HepG2 (cell line): Measurements from ENCODE around the gene AAMP. TPM values are rescaled to one million over a fixed set of nuclear protein-coding genes. Genes with fewer than 3 reads are reported as not detected.

Experiments
- ATF5 ChIP-seq: sonication (generic); formaldehyde crosslinking; IDR thresholded peaks from 2 replicates; pipeline ENCODE4 v1.4.0; 2020; ENCODE audit warnings: mild to moderate bottlenecking, low read depth, missing genetic modification reagents
- CBX2 ChIP-seq, 2 experiments: fragments of 200-600 bp in 1 of 2; sonication (generic); formaldehyde crosslinking in 1 of 2; IDR thresholded peaks; 2 replicates each; pipeline versions ENCODE4 v1.7.0 to v1.8.1; 2018 to 2022; ENCODE audit warnings: low read depth in 2 of 2, low read length in 1 of 2, mild to moderate bottlenecking in 1 of 2, missing genetic modification reagents in 1 of 2
- CENPBD1 ChIP-seq: sonication (generic); formaldehyde crosslinking; IDR thresholded peaks from 2 replicates; pipeline ENCODE4 v1.8.0; 2022; ENCODE audit warnings: missing genetic modification reagents, low read depth, mild to moderate bottlenecking, borderline replicate concordance
- ELF1 ChIP-seq: sonication (generic); formaldehyde crosslinking; IDR thresholded peaks from 2 replicates; pipeline ENCODE4 v1.4.0; 2020; ENCODE audit warnings: missing genetic modification reagents
- GTF3A ChIP-seq: sonication (generic); formaldehyde crosslinking; conservative IDR thresholded peaks from 2 replicates; pipeline ENCODE4 v1.4.0; 2020; ENCODE audit warnings: mild to moderate bottlenecking, missing genetic modification reagents
- JUN ChIP-seq: sonication (generic); formaldehyde crosslinking; IDR thresholded peaks from 2 replicates; pipeline ENCODE4 v1.4.0; 2020; ENCODE audit warnings: mild to moderate bottlenecking, missing genetic modification reagents
- MBNL3 ChIP-seq: fragments of 250-450 bp; sonication (Bioruptor Pico); conservative IDR thresholded peaks from 2 replicates; pipeline ENCODE4 v1.8.0; 2022; ENCODE audit warnings: mild to moderate bottlenecking, inconsistent platforms
- MED8 ChIP-seq: sonication (generic); formaldehyde crosslinking; IDR thresholded peaks from 2 replicates; pipeline ENCODE4 v1.8.1; 2023; ENCODE audit warnings: mild to moderate bottlenecking, missing genetic modification reagents; ENCODE audit not compliant: insufficient replicate concordance
- NBN ChIP-seq: fragments of 450-650 bp; conservative IDR thresholded peaks from 2 replicates; pipeline ENCODE4 v1.6.1; 2017
- NCOA1 ChIP-seq: sonication (generic); formaldehyde crosslinking; IDR thresholded peaks from 2 replicates; pipeline ENCODE4 v1.9.0; 2021; ENCODE audit warnings: missing genetic modification reagents
- NCOA5 ChIP-seq: sonication (generic); formaldehyde crosslinking; IDR thresholded peaks from 2 replicates; pipeline ENCODE4 v1.4.0; 2020; ENCODE audit warnings: missing genetic modification reagents
- NFRKB ChIP-seq: fragments of 450-650 bp; IDR thresholded peaks from 2 replicates; pipeline ENCODE4 v1.6.1; 2017
- SP5 ChIP-seq: IDR thresholded peaks from 2 replicates; pipeline ENCODE4 v1.6.1; 2016; ENCODE audit warnings: low read depth, borderline replicate concordance
- TBX2 ChIP-seq: sonication (generic); formaldehyde crosslinking; IDR thresholded peaks from 2 replicates; pipeline ENCODE4 v1.5.0; 2020; ENCODE audit warnings: missing genetic modification reagents, mild to moderate bottlenecking, borderline replicate concordance
- ZBTB7A ChIP-seq: sonication (generic); formaldehyde crosslinking; IDR thresholded peaks from 2 replicates; pipeline ENCODE4 v1.8.0; 2022; ENCODE audit warnings: mild to moderate bottlenecking, missing genetic modification reagents
- ZBTB7B ChIP-seq: sonication (generic); formaldehyde crosslinking; IDR thresholded peaks from 2 replicates; pipeline ENCODE4 v1.4.0; 2020; ENCODE audit warnings: missing genetic modification reagents
- ZEB1 ChIP-seq: IDR thresholded peaks from 2 replicates; pipeline ENCODE4 v1.6.1; 2012; ENCODE audit warnings: mild to moderate bottlenecking, low read depth, inconsistent platforms; ENCODE audit not compliant: insufficient replicate concordance
- ZMAT3 ChIP-seq: sonication (generic); formaldehyde crosslinking; conservative IDR thresholded peaks from 2 replicates; pipeline ENCODE4 v1.7.0; 2021; ENCODE audit warnings: missing genetic modification reagents
- ZNF205 ChIP-seq: IDR thresholded peaks from 2 replicates; pipeline ENCODE4 v1.6.1; 2018; ENCODE audit warnings: missing biosample characterization, missing genetic modification reagents
- ZNF260 ChIP-seq: sonication (generic); formaldehyde crosslinking; IDR thresholded peaks from 2 replicates; pipeline ENCODE4 v1.4.0; 2020; ENCODE audit warnings: missing genetic modification reagents, low read depth, mild to moderate bottlenecking, borderline replicate concordance
- ZNF367 ChIP-seq: sonication (generic); formaldehyde crosslinking; IDR thresholded peaks from 2 replicates; pipeline ENCODE4 v1.4.0; 2020; ENCODE audit warnings: missing genetic modification reagents, borderline replicate concordance
- ZNF556 ChIP-seq: sonication (generic); formaldehyde crosslinking; IDR thresholded peaks from 2 replicates; pipeline ENCODE4 v1.4.0; 2020; ENCODE audit warnings: mild to moderate bottlenecking, missing genetic modification reagents, borderline replicate concordance
- ZSCAN22 ChIP-seq: sonication (generic); formaldehyde crosslinking; IDR thresholded peaks from 2 replicates; pipeline ENCODE4 v1.4.0; 2020; ENCODE audit warnings: mild to moderate bottlenecking, missing genetic modification reagents
- polyA plus RNA-seq, 8 experiments: library from polyadenylated mRNA; depleted of rRNA in 3 of 8; stranded (reverse) in 7 of 8; unstranded in 1 of 8; fragments of >200 nt; fragmentation: Illumina TruSeq in 4 of 8; extraction: Trizol in 4 of 8; gene quantifications; 2 replicates each; pipeline versions ENCODE4 v1.2.1 to v1.2.3, GENCODE V29; 2011 to 2016; ENCODE audit warnings: low read depth in 4 of 8, missing spikeins in 1 of 8, mixed read lengths in 1 of 8; ENCODE audit not compliant: insufficient read depth in 1 of 8
- total RNA-seq, 5 experiments: library from RNA; depleted of rRNA; stranded (reverse); fragments of >200 nt; fragmentation: Illumina TruSeq; extraction: Trizol; gene quantifications; 2 replicates each; pipeline ENCODE4 v1.2.3, GENCODE V29; 2016; ENCODE audit warnings: low read depth in 1 of 5
- TF ChIP-seq, protein P1 (sequence below): sonication (generic); formaldehyde crosslinking; IDR thresholded peaks from 2 replicates; pipeline ENCODE4 v1.4.0; 2020; ENCODE audit warnings: missing genetic modification reagents; ENCODE audit errors: not compliant biosample characterization
- TF ChIP-seq, protein P2 (sequence below), 2 experiments: sonication (generic) in 1 of 2; formaldehyde crosslinking in 1 of 2; IDR thresholded peaks; 2 replicates each; pipeline versions ENCODE4 v1.5.1 to v1.6.1; 2011 to 2020; ENCODE audit warnings: borderline replicate concordance in 1 of 2, low read depth in 1 of 2, low read length in 1 of 2, mild to moderate bottlenecking in 1 of 2, missing genetic modification reagents in 1 of 2, moderate library complexity in 1 of 2
- TF ChIP-seq, protein P3 (sequence below): sonication (generic); formaldehyde crosslinking; IDR thresholded peaks from 2 replicates; pipeline ENCODE4 v1.4.0; 2020; ENCODE audit warnings: missing genetic modification reagents

The AAMP gene
- total and polyA plus RNA-seq, 2 of the 13 experiments (the other 11 are each of a cell fraction or from before 2014, with no cell fraction given), result 110 to 186 TPM

DNA sequence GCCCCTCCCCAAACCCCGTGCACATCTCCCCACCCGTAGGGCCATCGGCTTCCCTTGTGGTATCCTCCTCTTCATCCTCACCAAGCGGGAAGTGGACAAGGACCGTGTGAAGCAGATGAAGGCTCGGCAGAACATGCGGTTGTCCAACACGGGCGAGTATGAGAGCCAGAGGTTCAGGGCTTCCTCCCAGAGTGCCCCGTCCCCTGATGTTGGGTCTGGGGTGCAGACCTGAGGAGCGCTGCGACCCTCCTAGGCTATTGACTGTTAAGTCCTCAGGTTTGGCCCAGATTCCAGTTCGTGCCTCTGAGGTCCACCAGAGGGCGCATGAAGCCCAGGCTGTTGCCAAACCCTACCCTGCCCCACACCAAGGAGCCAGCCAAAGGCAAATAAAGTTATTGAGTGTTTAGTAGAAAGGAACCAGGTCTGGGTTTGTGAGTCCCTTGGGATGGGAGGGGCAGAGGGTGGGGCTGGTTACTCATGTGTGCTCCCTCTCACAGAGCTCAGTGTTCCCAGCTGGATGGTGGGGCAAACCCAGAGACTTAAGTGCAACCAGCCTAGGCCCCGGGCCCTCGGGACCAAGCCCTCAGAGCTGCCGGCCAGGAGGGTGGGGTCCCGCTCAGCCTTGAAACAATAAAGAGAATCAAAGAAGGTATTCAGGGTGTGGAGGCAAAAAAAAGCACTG, 2.7 kb upstream of the AAMP start (continued):
- TF ChIP-seq GTF3A (CRISPR knock-in tag), result no peak
- TF ChIP-seq NCOA1 (CRISPR knock-in tag), result no peak
- TF ChIP-seq, protein P1, sequence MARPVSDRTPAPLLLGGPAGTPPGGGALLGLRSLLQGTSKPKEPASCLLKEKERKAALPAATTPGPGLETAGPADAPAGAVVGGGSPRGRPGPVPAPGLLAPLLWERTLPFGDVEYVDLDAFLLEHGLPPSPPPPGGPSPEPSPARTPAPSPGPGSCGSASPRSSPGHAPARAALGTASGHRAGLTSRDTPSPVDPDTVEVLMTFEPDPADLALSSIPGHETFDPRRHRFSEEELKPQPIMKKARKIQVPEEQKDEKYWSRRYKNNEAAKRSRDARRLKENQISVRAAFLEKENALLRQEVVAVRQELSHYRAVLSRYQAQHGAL, result no peak
- TF ChIP-seq ZEB1, result no peak
- TF ChIP-seq ZNF556 (CRISPR knock-in tag), result no peak
- TF ChIP-seq ZSCAN22 (CRISPR knock-in tag), result no peak
- TF ChIP-seq NBN, result no peak
- peak; percentile 44; the same call in 1 of the 2 replicates for TF ChIP-seq ZBTB7B (CRISPR knock-in tag)
- TF ChIP-seq SP5, result peak; percentile 24; the same call in 1 of the 2 replicates
- TF ChIP-seq JUN (CRISPR knock-in tag), result no peak
- TF ChIP-seq, protein P2, sequence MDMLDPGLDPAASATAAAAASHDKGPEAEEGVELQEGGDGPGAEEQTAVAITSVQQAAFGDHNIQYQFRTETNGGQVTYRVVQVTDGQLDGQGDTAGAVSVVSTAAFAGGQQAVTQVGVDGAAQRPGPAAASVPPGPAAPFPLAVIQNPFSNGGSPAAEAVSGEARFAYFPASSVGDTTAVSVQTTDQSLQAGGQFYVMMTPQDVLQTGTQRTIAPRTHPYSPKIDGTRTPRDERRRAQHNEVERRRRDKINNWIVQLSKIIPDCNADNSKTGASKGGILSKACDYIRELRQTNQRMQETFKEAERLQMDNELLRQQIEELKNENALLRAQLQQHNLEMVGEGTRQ (IDR thresholded peaks at IDR 0.05; ENCODE audit: low read depth, low read length), result no peak
- TF ChIP-seq, protein P2 (CRISPR knock-in tag; IDR thresholded peaks at IDR 0.05; ENCODE audit: borderline replicate concordance), result no peak
- TF ChIP-seq ZMAT3 (CRISPR knock-in tag), result no peak
- TF ChIP-seq MBNL3, result no peak
- TF ChIP-seq, protein P3, sequence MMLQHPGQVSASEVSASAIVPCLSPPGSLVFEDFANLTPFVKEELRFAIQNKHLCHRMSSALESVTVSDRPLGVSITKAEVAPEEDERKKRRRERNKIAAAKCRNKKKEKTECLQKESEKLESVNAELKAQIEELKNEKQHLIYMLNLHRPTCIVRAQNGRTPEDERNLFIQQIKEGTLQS (CRISPR knock-in tag), result no peak
- no peak for TF ChIP-seq ZBTB7A (CRISPR knock-in tag)
- TF ChIP-seq ZNF367 (CRISPR knock-in tag), result no peak
- TF ChIP-seq NFRKB, result no peak
- TF ChIP-seq CBX2 (IDR thresholded peaks at IDR 0.05; ENCODE audit: low read depth, low read length), result no peak
- TF ChIP-seq CBX2 (CRISPR knock-in tag; IDR thresholded peaks at IDR 0.05; ENCODE audit: low read depth), result no peak
- no peak for TF ChIP-seq MED8 (CRISPR knock-in tag)
- no peak for TF ChIP-seq ELF1 (CRISPR knock-in tag)
- TF ChIP-seq ATF5 (CRISPR knock-in tag), result no peak
- peak; percentile 56; the same call in 1 of the 2 replicates for TF ChIP-seq TBX2 (CRISPR knock-in tag)
- peak; percentile 99 for TF ChIP-seq ZNF205
- no peak for TF ChIP-seq ZNF260 (CRISPR knock-in tag)
- TF ChIP-seq NCOA5 (CRISPR knock-in tag), result 0 out of 2 replicates have a peak, but pooled peaks have one; percentile 41
- no peak for TF ChIP-seq CENPBD1 (CRISPR knock-in tag)
